SK-N-SH treated with all-trans-retinoic acid at 6 μM for 48 hours (cell line): ENCODE measurements around the gene FDPS.

Source experiments
- OSR1 ChIP-seq: fragments of 250-450 bp; sonication (Bioruptor Pico); IDR thresholded peaks from 2 replicates; pipeline ENCODE4 v1.8.0; 2022; ENCODE audit warnings: moderate library complexity, mild to moderate bottlenecking, inconsistent platforms
- PATZ1 ChIP-seq: fragments of 250-450 bp; sonication (Bioruptor Pico); IDR thresholded peaks from 2 replicates; pipeline ENCODE4 v1.8.0; 2020; ENCODE audit warnings: mild to moderate bottlenecking, moderate library complexity, borderline replicate concordance
- POU6F1 ChIP-seq: fragments of 250-450 bp; sonication (Bioruptor Pico); IDR thresholded peaks from 2 replicates; pipeline ENCODE4 v1.8.0; 2021; ENCODE audit warnings: low read depth, mild to moderate bottlenecking, moderate library complexity, borderline replicate concordance
- PPARA ChIP-seq: fragments of 250-450 bp; sonication (Bioruptor Pico); IDR thresholded peaks from 2 replicates; pipeline ENCODE4 v1.5.0; 2020; ENCODE audit warnings: mild to moderate bottlenecking, borderline replicate concordance
- RARB ChIP-seq: fragments of 250-450 bp; sonication (Bioruptor Pico); IDR thresholded peaks from 2 replicates; pipeline ENCODE4 v1.8.0; 2021; ENCODE audit warnings: mild to moderate bottlenecking, moderate library complexity
- SNAI2 ChIP-seq: fragments of 250-450 bp; sonication (Bioruptor Pico); IDR thresholded peaks from 2 replicates; pipeline ENCODE4 v1.5.0; 2020; ENCODE audit warnings: mild to moderate bottlenecking, moderate library complexity
- TOX ChIP-seq: fragments of 250-450 bp; sonication (Bioruptor Pico); IDR thresholded peaks from 2 replicates; pipeline ENCODE4 v1.8.0; 2021; ENCODE audit warnings: mild to moderate bottlenecking, moderate library complexity, borderline replicate concordance
- ZFP3 ChIP-seq: fragments of 250-450 bp; sonication (Bioruptor Pico); IDR thresholded peaks from 2 replicates; pipeline ENCODE4 v1.5.0; 2020; ENCODE audit warnings: mild to moderate bottlenecking, moderate library complexity

- TF ChIP-seq ZFP3 (CRISPR knock-in tag), result no peak
- no peak for TF ChIP-seq RARB (CRISPR knock-in tag)
- TF ChIP-seq OSR1 (CRISPR knock-in tag), result no peak
- no peak for TF ChIP-seq PPARA (CRISPR knock-in tag)
- no peak for TF ChIP-seq SNAI2 (CRISPR knock-in tag)
- no peak for TF ChIP-seq TOX (CRISPR knock-in tag)
- no peak for TF ChIP-seq PATZ1 (CRISPR knock-in tag)
- no peak for TF ChIP-seq POU6F1 (CRISPR knock-in tag)
Measured at GRCh38 chr1:155305881-155306391, 2.7 kb upstream of the FDPS start.
